ENCODE data around the gene HMCN2.

The HMCN2 gene

DNA sequence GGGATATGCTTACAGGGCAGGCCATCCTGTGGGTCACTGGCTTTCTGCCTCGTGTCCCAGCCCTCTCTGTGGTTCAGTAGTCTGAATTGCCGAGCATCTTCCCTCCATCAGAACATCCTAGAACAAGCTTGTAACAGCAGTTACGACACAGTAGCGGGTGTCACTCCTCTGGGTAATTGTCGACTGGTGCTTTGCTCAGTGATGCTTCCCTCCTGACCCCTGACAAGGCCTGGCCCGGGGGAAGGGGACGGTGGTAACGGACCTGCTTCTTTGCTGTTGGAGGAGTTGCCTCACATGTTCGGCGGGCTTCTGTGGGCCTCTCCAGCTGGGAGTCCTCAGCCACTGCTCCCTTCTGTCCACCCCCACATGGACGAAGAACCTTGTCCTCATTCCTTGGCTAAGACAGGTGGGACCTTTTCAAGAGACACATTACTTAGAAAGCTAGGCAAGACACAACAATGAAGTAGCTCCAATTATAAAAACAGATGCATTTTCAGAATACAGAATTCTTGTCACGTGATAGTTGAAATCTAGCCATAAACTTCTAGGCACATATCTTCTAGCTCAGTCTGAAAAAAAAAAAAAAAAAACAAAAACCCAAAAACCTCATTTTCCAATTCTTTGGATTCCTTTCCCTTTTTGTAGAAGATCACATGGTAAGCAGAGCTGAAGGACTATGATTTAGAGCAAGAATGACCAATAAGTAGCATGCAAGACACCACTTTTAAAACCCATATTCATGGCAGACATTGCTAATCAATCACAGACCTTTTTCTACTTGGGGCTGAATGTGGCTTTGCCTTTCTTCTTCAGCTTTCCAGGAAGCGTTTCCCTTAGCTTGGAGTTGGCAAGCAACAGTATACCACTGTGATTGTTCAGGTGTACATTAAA lies 25.0 kb downstream of the HMCN2 start:
- DNase-seq (ENCODE audit: low read depth): no peak

DNA sequence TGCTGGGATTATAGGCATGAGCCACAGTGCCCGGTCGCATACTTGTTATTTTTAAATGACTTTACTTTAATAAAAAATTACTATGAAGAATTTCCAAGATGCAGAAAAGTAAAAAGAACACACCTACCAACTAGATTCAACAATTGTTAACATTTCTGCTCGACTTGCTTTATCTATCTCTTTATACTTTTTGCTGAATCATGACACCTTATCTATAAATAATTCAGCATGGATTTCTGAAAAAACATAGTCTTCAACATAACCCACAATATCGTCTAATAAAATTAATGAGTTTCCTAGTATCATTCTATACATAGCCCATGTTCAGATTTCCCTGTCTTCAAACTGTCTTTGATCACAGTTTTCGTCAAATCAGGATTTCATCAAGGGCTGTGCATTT lies 25.9 kb downstream of the HMCN2 start:
- no peak for DNase-seq (ENCODE audit: low read depth)

- no peak for DNase-seq (ENCODE audit: low read depth)
These were observed 26.5 kb downstream of the HMCN2 start for GRCh38 chr9:130292106-130292505.

- no peak for DNase-seq (ENCODE audit: low read depth)
These were observed 29.1 kb downstream of the HMCN2 start for GRCh38 chr9:130294664-130295063.

GRCh38 chr9:130295431-130295830 lies 29.9 kb downstream of the HMCN2 start:
- DNase-seq (ENCODE audit: low read depth): no peak

DNA sequence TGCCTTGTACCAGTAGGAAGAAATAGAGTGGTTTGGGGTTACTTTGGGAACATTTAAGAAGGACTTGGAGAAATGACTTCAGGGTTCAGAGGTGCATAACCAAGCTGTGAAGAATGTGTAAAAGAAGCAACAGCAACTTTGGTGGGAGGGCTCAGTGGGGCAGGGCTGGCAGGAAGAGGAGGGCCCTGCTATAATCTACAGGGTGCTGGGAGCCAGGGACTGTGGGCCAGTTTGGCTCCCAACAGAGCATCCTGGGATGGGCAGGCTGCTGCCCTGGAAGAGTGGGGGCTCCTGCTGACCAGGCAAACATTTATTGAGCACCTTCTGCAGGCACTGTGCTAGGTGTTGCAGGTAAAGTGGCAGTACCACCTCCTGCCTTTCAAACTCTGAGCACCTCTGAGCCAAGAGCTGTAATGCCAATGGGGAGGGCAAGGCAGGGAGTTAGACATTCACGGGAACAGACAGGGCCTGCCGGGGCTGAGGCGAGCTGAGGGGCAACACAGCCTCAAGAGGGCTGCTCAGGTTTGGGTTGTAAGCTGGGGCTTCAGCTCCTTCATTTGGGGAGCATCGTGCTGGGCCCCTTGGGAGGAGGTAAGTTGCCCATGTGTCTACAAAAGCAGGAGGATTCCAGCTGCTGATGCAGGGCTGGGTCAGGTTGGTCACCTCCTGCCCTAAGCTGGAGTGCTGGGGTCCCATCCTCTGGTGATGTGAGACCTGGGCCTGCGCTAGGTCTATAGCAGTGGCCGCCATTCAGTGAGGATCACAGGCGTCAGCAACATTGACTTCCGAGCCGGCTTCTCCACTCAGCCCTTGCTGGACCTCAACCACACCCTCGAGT lies 30.6 kb downstream of the HMCN2 start:
- DNase-seq (ENCODE audit: low read depth): no peak

GRCh38 chr9:130296783-130297055 lies 31.2 kb downstream of the HMCN2 start:
- DNase-seq (ENCODE audit: low read depth): no peak

- DNase-seq (ENCODE audit: low read depth): no peak
These were observed 31.8 kb downstream of the HMCN2 start for GRCh38 chr9:130297371-130297770.

- no peak for DNase-seq (ENCODE audit: low read depth)
These were observed 33.2 kb downstream of the HMCN2 start for GRCh38 chr9:130298662-130299279.

- no peak for DNase-seq (ENCODE audit: low read depth)
These were observed 34.4 kb downstream of the HMCN2 start for GRCh38 chr9:130299785-130300615.

DNA sequence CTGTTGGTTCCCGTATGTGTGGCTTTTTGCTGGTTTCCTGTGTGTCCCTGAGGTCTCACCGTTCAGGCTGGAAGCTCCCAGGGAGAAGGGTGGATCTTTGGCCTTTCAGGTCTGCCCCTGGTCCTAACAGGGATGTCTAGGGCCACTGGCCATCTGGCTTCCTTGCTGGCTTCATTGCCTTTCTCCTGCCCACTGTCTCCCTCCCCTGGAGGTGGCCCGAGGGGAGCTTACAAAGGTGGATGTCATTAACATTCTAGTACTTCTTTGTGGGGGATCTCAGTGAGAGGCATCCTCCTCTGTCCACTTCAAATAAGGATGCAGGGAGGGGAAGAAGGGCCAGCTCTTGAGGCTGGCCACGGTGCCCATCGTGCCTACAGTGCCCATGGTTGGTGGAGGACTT lies 35.2 kb downstream of the HMCN2 start:
- no peak for DNase-seq (ENCODE audit: low read depth)

- DNase-seq (ENCODE audit: low read depth): no peak
These were observed 36.1 kb downstream of the HMCN2 start for GRCh38 chr9:130301483-130302286.

DNA sequence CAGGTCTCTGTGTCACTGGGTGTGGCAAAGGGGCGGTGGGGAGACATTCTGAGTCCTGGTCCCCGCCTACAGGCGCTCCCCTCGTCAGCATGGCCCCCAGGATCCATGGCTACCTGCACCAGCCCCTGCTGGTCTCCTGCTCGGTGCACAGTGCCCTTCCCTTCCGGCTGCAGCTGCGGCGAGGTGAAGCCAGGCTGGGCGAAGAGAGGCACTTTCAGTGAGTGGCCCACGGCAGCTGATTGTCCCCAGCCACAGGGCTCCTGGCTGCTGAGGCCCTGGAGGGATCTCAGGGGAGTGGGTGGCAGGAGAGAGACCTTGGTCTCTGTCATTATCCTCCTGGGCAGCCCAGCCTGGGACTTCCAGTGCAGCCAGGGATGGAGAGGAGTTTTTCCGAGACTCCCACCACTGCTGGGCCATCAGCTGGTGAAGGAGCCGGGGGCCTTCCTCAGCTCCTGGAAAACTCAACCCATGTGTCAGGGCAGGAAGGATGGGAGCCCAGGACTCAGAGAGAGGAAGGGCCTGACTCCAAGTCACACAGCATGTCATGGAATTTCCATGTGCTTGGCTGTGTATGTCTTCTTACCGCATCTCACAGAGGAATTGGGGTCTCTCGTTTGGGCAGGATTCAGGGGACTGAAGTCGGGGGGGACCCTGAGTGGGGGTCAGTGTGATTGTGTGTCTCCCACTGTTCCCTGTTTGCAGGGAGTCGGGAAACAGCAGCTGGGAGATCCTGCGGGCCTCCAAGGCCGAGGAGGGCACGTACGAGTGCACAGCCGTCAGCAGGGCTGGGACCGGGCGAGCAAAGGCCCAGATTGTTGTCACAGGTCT lies 37.4 kb downstream of the HMCN2 start:
- DNase-seq (ENCODE audit: low read depth): no peak

- no peak for DNase-seq (ENCODE audit: low read depth)
These were observed 38.1 kb downstream of the HMCN2 start for GRCh38 chr9:130303613-130304055.

DNA sequence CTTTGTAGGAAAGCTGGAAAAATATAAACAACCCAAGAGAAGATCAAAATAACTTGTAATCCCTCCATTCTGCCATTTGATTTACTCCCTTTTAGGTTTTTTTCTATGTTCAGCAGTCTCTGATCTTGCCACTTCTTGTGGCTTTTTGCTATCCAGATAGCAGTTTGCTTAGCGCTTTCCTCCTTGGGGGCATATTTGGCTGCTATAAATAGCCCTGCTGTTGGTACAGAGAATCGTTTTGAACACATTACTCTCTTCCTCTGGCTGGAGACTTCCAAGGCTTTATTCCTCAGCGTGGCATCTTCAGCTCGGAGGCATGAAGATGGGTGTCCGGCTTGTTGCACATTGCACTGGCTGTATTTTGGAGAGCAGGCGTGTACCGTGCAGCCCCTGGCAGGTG lies 38.6 kb downstream of the HMCN2 start:
- DNase-seq (ENCODE audit: low read depth): no peak

- no peak for DNase-seq (ENCODE audit: low read depth)
These were observed 39.1 kb downstream of the HMCN2 start for GRCh38 chr9:130304643-130305042.

DNA sequence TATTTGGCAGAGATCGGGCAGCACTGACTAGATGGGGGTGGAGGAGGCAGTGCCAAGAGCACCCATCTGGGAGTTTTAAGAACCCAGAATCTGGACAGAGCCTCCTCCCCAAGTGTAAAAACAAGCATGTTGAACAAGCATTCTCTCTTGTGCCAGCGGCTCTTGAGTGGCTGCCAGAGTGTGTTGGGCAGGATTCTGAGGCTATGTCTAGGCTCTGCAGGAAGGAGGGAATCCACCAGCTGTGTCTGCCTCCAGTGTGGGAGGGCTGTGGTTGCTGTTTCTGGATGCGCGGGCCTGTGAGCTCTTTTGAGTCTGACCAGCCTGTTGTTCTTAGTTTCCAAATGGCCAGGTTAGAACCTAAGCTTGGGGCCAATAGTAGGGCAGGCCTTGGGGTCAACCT lies 39.8 kb downstream of the HMCN2 start:
- no peak for DNase-seq (ENCODE audit: low read depth)

DNA sequence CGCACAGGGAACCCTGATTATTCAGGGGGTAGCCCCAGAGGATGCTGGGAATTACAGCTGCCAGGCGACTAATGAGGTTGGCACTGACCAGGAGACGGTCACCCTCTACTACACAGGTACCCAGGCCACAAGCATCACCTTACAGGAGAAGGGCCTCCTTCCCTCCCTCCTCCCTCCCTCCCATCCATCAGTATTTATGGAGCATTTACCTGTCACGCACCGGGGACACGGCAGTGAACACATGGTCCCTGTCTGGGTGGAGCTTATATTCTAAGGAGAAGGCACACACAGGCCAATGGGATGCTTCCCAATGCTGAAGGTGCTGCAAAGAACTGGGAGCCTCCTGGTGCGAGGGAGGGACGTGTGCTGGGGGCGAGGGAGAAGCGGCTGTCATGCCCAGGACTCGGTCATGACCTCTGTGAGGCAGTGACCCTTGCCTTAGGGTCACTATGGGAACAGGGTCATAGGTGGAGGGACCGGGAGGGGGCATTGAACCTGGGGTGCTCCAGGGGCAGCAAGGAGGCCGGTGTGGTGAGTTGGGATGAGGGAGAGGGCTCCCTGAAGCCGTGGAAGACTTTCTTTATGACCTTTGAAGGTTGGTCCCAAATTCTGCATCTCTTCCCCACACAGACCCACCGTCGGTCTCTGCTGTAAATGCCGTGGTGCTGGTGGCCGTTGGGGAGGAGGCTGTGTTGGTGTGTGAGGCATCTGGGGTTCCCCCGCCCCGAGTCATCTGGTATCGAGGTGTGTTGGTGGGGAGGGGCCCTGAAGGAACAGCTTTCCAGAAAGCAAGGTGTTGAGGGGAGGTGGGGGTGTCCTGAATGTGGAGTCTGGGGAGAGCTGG lies 41.5 kb downstream of the HMCN2 start:
- DNase-seq (ENCODE audit: low read depth): no peak

GRCh38 chr9:130307667-130307943 lies 42.0 kb downstream of the HMCN2 start:
- DNase-seq (ENCODE audit: low read depth): no peak

Measured in activated T-cell treated with anti-CD3 and anti-CD28 coated beads for 1 hour (primary cell).